Psoas muscle (tissue), 8 donors: ENCODE measurements around the gene H2AZ2. TPM values are rescaled to one million over a fixed set of nuclear protein-coding genes. Genes with fewer than 3 reads are reported as not detected.

Experiments
- ATAC-seq, 4 donors: fragments of 200-7000 bp; cut with Tn5 transposase; one replicate each; pipeline ENCODE4 v1.9.1; 2020; ENCODE audit warnings: moderate library complexity in 3 of 4, mild to moderate bottlenecking in 2 of 4
- DNase-seq, 2 donors: peaks; one replicate each; pipeline ENCODE4 v3.0.0-alpha.2; 2020
- H3K27ac ChIP-seq: fragments of 200-600 bp; one replicate; pipeline ENCODE4 v1.8.0; 2022
- H3K27me3 ChIP-seq, 3 donors: fragments of 200-600 bp in 1 of 3; one replicate each; pipeline versions ENCODE4 v1.6.1 to v1.8.0; 2013 to 2022; ENCODE audit warnings: low read length in 2 of 3, mild to moderate bottlenecking in 2 of 3, moderate library complexity in 1 of 3; ENCODE audit not compliant: insufficient read depth in 3 of 3
- H3K36me3 ChIP-seq, 2 donors: fragments of 200-600 bp in 1 of 2; one replicate each; pipeline versions ENCODE4 v1.6.1 to v1.8.0; 2013 to 2022; ENCODE audit warnings: low read depth in 1 of 2, mild to moderate bottlenecking in 1 of 2, moderate library complexity in 1 of 2; ENCODE audit not compliant: insufficient read depth in 1 of 2
- H3K4me1 ChIP-seq: fragments of 200-600 bp; one replicate; pipeline ENCODE4 v1.8.0; 2022
- H3K4me3 ChIP-seq: fragments of 200-600 bp; one replicate; pipeline ENCODE4 v1.8.0; 2022; ENCODE audit warnings: mild to moderate bottlenecking
- H3K9me3 ChIP-seq: fragments of 200-600 bp; one replicate; pipeline ENCODE4 v1.8.0; 2022
- WGBS, 3 donors: extraction: QIAGEN DNeasy Blood & Tissue Kit; methylation state at CpG; one replicate each; pipeline versions ENCODE4 v1.1.6 to v1.1.7; 2013; 5-methylcytosine and 5-hydroxymethylcytosine counted together
- intact Hi-C, 2 donors: fragments of 100-400 bp; cut with DNase I; formaldehyde crosslinking; loops; one replicate each; pipeline versions ENCODE4 v1.11.0 to v1.14.2; 2022
- polyA plus RNA-seq, 3 donors: library from polyadenylated mRNA; stranded (reverse); fragments of 200-250 nt; gene quantifications; one replicate each; pipeline ENCODE4 v1.2.3, GENCODE V29; 2013
- total RNA-seq, 4 donors: library from RNA; stranded (reverse); fragmentation: NEBNext Ultra II Directional in 2 of 4; extraction: Animal tissue kit (Norgen Biotek cat#: 25700) in 2 of 4; gene quantifications; one replicate each; pipeline versions ENCODE4 v1.2.1 to v1.2.4, GENCODE V29; 2021 to 2023
- TF ChIP-seq, protein P1 (sequence below): fragments of 200-600 bp; IDR thresholded peaks from one replicate; pipeline ENCODE4 v1.8.0; 2022; ENCODE audit warnings: antibody characterized with exemption
- donor health status: healthy with polysubstance abuse.
- donor health status: DM: no; HTN: no; CAD: no; lungs with moderate emphysema.
- donor health status: Bipolar disorder and iron deficiency.
- donor health status: healthy.
- donor health status: DM: yes; HTN: yes; CAD: no.
- donor health status: DM: no; HTN: no; CAD: no.
- donor health status: DM: no; HTN: no; CAD: no.
- donor health status: DM: yes; HTN: yes; CAD: no.

The H2AZ2 gene
- total and polyA plus RNA-seq, 7 donors = 37.1 to 155 (median 124) TPM

DNA sequence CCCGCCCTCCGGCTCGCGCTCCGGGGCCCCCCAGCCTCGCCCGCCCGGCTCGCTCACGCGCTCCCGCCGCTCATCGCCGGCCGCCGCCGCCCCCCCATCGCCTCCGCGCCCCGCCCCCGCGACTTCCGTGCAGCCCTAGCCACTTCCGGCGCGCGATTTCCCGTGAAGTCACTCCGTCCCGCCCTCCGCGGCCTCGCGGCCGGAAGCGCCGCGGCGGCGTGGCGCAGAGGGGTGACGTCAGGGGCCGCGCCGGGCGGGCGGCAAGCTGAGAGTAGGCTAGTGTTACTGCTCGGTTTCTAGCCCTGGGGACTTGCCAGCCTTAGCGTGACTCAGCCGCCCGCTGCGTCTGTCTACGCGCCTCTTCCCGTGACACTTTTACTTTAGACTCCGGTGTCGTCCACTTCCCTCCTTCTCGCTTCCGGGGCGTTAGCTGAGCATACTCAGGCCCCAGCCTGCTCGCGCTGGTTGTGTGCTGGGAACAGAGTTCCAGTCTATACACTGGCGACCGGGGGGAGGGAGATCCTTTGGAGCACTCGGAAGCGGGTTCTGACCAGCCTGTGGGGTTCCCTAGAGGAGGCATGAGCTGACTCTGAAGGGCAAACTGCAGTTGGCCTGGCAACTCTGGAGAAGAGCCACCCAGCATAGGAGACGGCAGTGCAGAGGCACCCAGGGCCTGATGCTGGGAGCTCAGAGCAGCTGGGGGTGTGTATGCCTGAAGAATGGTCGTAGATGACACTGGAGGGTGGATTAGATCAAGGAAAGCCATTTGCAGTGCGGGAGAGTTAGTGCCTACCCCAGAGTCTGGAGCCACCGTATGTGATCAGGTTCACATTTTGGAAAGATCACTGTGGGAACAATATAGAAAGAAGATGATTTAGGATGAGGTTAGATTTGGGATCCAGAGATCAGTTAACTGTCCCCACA, 37.8 kb upstream of the H2AZ2 start, which contains the start of gene PURB:
Gene PURB (minus strand): TSS at position 137 of the 924 bp plus-strand sequence. CDS start 182 bp downstream, outside the sequence.
- TF ChIP-seq, protein P1, sequence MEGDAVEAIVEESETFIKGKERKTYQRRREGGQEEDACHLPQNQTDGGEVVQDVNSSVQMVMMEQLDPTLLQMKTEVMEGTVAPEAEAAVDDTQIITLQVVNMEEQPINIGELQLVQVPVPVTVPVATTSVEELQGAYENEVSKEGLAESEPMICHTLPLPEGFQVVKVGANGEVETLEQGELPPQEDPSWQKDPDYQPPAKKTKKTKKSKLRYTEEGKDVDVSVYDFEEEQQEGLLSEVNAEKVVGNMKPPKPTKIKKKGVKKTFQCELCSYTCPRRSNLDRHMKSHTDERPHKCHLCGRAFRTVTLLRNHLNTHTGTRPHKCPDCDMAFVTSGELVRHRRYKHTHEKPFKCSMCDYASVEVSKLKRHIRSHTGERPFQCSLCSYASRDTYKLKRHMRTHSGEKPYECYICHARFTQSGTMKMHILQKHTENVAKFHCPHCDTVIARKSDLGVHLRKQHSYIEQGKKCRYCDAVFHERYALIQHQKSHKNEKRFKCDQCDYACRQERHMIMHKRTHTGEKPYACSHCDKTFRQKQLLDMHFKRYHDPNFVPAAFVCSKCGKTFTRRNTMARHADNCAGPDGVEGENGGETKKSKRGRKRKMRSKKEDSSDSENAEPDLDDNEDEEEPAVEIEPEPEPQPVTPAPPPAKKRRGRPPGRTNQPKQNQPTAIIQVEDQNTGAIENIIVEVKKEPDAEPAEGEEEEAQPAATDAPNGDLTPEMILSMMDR = no peak
- Histone ChIP-seq H3K27me3 (no peaks in the 10 kb centered on the region), H3K4me3 (peak within 1 kb of the TSS; percentile 97), H3K36me3 (peaks cover 2 to 8% of the 10 kb centered on the region in 2 donors), H3K4me1 (peaks cover 42% of the 10 kb centered on the region), H3K9me3 (no peaks in the 10 kb centered on the region), H3K27ac (peak within 1 kb of the TSS; percentile 99)
- DNase-seq (peak; percentile 96 to 98), ATAC-seq (peak; percentile 91 to 94 (median 92))
- intact Hi-C loops = loop anchor here (2.0 to 10.0 kb wide), 4 partner anchors 35 to 249 kb away; partner anchors contain the start of gene H2AZ2 (in 2 of the 2)
- 1% methylated on average over 34 to 72 of the region's 72 CpGs for WGBS, 3 donors

GRCh38 chr7:44884621-44885393, 36.9 kb upstream of the H2AZ2 start:
- H3K27ac ChIP-seq = peak overlapping the region; percentile 99
- peak; percentile 11 to 41 (median 36) for ATAC-seq
- H3K36me3 ChIP-seq = peaks cover 2 to 15% of the 10 kb centered on the region in 2 donors
- intact Hi-C loops = loop anchor here (2.0 to 10.0 kb wide), 3 partner anchors 36 to 250 kb away; partner anchors contain the start of gene H2AZ2 (in 2 of the 2)
- H3K9me3 ChIP-seq = no peaks in the 10 kb centered on the region
- H3K4me3 ChIP-seq = peak overlapping the region; percentile 97
- TF ChIP-seq, protein P1 = no peak
- no peaks in the 10 kb centered on the region for H3K27me3 ChIP-seq
- DNase-seq = peak; percentile 66 to 86
- H3K4me1 ChIP-seq = peaks cover 51% of the 10 kb centered on the region
- 0 to 1% (median 0%) methylated on average over 76 to 107 of the region's 107 CpGs for WGBS, 3 donors

DNA sequence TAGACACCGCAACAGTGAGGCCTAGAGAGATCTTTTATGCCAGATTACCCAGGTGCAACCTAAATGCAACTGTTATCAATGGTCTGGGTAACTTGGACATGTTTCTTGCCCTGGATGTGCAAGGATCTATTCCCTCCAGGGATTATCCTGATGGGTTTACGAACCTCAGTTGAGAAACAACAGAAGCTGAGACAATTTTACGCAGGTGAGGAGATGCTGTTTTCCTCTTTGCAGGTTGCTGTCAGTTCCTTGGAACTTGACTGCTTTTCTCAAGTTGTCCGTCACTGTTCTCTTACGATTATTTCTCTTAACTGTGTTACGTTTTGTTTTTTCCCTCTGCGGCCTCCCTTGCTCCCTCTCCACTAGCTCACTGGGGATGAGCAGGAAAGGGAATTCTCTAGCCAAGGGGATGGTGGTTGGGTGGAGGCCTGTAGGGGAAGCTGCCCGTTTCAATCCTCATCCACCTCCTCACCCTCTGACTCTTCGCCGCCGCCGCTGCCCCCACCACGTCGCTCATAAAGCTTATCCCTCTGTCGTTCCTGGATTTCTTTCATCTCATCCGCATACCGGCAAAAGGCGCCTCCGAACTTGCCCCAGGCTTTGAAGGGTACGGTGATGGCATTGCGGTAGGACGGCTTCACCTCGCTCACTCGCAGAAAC, 36.2 kb upstream of the H2AZ2 start:
- DNase-seq (no peak), ATAC-seq (no peak)
- Histone ChIP-seq H3K27ac (peak overlapping the region; percentile 99), H3K4me1 (peaks cover 57% of the 10 kb centered on the region), H3K4me3 (peak overlapping the region; percentile 97), H3K36me3 (peaks cover 2 to 15% of the 10 kb centered on the region in 2 donors), H3K9me3 (no peaks in the 10 kb centered on the region), H3K27me3 (no peaks in the 10 kb centered on the region)
- 10 to 14% (median 11%) methylated on average over 24 of the region's 24 CpGs for WGBS, 3 donors
- TF ChIP-seq, protein P1 = no peak
- intact Hi-C loops = loop anchor here (2.0 to 10.0 kb wide), 2 partner anchors 35 to 251 kb away; partner anchors contain the start of gene H2AZ2 (in 1 of the 2)

GRCh38 chr7:44882899-44883298, 35.0 kb upstream of the H2AZ2 start:
- 34 to 42% (median 34%) methylated on average over 3 of the region's 3 CpGs for WGBS, 3 donors
- DNase-seq = no peak
- peak overlapping the region; percentile 99 for H3K27ac ChIP-seq
- peak overlapping the region; percentile 97 for H3K4me3 ChIP-seq
- H3K36me3 ChIP-seq = peaks cover 2 to 15% of the 10 kb centered on the region in 2 donors
- no peak for ATAC-seq
- no peaks in the 10 kb centered on the region for H3K9me3 ChIP-seq
- peaks cover 69% of the 10 kb centered on the region for H3K4me1 ChIP-seq
- no peaks in the 10 kb centered on the region for H3K27me3 ChIP-seq
- intact Hi-C loops = loop anchor here in 1 of 2 donors (10.0 kb wide), 1 partner anchor 252 kb away; no protein-coding TSS in a partner anchor
- TF ChIP-seq, protein P1 = no peak
